ENCODE data around the gene ZMYND8. TPM values are rescaled to one million over a fixed set of nuclear protein-coding genes. Genes with fewer than 3 reads are reported as not detected.

Gene ZMYND8
- polyA plus RNA-seq, 3 donors, result 1.4 to 13.8 (median 5.8) TPM

GRCh38 chr20:47281376-47281775 lies 75.1 kb downstream of the ZMYND8 start:
- H3K4me2 ChIP-seq (replicated peaks; ENCODE audit: extremely low read depth, low read length, poor library complexity, severe bottlenecking), result no peak overlapping the region
- H2AFZ ChIP-seq (ENCODE audit: insufficient read depth, low read depth, low read length, poor library complexity, severe bottlenecking), result no peak overlapping the region
- no peaks in the 10 kb centered on the region for H4K20me1 ChIP-seq (ENCODE audit: insufficient read depth, low read length)
- no peaks in the 10 kb centered on the region for H3K79me2 ChIP-seq (ENCODE audit: insufficient read depth, low read length)
- no peaks in the 10 kb centered on the region for H3K9me3 ChIP-seq (replicated peaks in 1 of 2; ENCODE audit: control insufficient read depth in 1 of 2, insufficient read depth in 1 of 2, low read length in 2 of 2)
- H3K36me3 Mint-ChIP-seq, result peaks cover 81 to 94% of the 10 kb centered on the region in 2 donors
- no peaks in the 10 kb centered on the region for H3K27me3 ChIP-seq (ENCODE audit: control insufficient read depth in 2 of 2, insufficient read depth in 2 of 2, low read length in 2 of 2)
- peaks cover 0 to 2% (median 1%) of the 10 kb centered on the region in 3 donors for H3K27me3 Mint-ChIP-seq (ENCODE audit: low read depth in 3 of 3)
- H3K4me1 ChIP-seq (ENCODE audit: control insufficient read depth in 1 of 2, insufficient read depth in 2 of 2, low read length in 2 of 2), result no peaks in the 10 kb centered on the region
- intact Hi-C loops (cut with micrococcal nuclease), result no loop called here
- no peaks in the 10 kb centered on the region for H3K9me3 Mint-ChIP-seq
- peaks cover 87 to 95% of the 10 kb centered on the region in 2 donors for H3K36me3 ChIP-seq (replicated peaks in 1 of 2; ENCODE audit: control insufficient read depth in 1 of 2, insufficient read depth in 2 of 2, low read length in 2 of 2)
- DNase-seq, result no peak
- no peak overlapping the region for H3K9ac ChIP-seq (ENCODE audit: insufficient read depth, low read length, poor library complexity, severe bottlenecking)
- no peak overlapping the region for H3K27ac ChIP-seq (ENCODE audit: low read depth in 1 of 2, low read length in 2 of 2)
- H3K4me1 Mint-ChIP-seq, result no peaks in the 10 kb centered on the region
- no peak overlapping the region for H3K4me3 Mint-ChIP-seq
- H3K27ac Mint-ChIP-seq, result peak overlapping the region in 2 of 7 donors; percentile 32 to 43
- WGBS (ENCODE audit: insufficient coverage), result no CpG with 5 or more reads among the region's 4 CpGs
- no peak for TF ChIP-seq CTCF (IDR thresholded peaks at IDR 0.05)
- H3K4me3 ChIP-seq (replicated peaks in 1 of 3; ENCODE audit: low read depth in 2 of 3, low read length in 3 of 3), result no peak overlapping the region

DNA sequence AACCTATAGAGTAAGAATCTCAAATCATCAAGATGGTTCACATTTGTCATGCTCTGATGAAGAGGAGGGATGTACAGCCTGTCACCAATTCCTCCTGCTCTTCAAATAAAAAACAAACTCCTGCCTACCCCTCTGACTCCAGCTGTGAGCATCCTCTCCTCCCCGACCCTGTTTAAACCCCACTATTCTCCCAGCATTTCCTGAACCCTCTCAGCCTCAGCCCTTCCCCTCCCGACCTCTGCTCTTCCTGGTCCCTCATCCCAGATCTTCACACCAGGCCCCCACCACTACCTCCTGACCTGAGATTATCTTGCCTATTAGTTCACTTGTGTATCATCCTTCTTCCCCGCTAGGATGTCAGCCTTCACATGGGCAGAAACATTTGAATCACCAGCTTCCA lies 75.8 kb downstream of the ZMYND8 start:
- Histone ChIP-seq H2AFZ (ENCODE audit: insufficient read depth, low read depth, low read length, poor library complexity, severe bottlenecking) (no peak overlapping the region), H3K27ac (ENCODE audit: low read depth in 1 of 2, low read length in 2 of 2) (no peak overlapping the region), H3K9me3 (replicated peaks in 1 of 2; ENCODE audit: control insufficient read depth in 1 of 2, insufficient read depth in 1 of 2, low read length in 2 of 2) (no peaks in the 10 kb centered on the region), H4K20me1 (ENCODE audit: insufficient read depth, low read length) (no peaks in the 10 kb centered on the region), H3K4me1 (ENCODE audit: control insufficient read depth in 1 of 2, insufficient read depth in 2 of 2, low read length in 2 of 2) (no peaks in the 10 kb centered on the region), H3K4me3 (replicated peaks in 1 of 3; ENCODE audit: low read depth in 2 of 3, low read length in 3 of 3) (no peak overlapping the region), H3K79me2 (ENCODE audit: insufficient read depth, low read length) (no peaks in the 10 kb centered on the region), H3K4me2 (replicated peaks; ENCODE audit: extremely low read depth, low read length, poor library complexity, severe bottlenecking) (no peak overlapping the region), H3K36me3 (replicated peaks in 1 of 2; ENCODE audit: control insufficient read depth in 1 of 2, insufficient read depth in 2 of 2, low read length in 2 of 2) (peaks cover 89 to 98% of the 10 kb centered on the region in 2 donors), H3K27me3 (ENCODE audit: control insufficient read depth in 2 of 2, insufficient read depth in 2 of 2, low read length in 2 of 2) (no peaks in the 10 kb centered on the region), H3K9ac (ENCODE audit: insufficient read depth, low read length, poor library complexity, severe bottlenecking) (no peak overlapping the region)
- TF ChIP-seq CTCF (IDR thresholded peaks at IDR 0.05), result no peak
- WGBS (ENCODE audit: insufficient coverage), result 89% methylated on average over 2 of the region's 3 CpGs
- peak overlapping the region in 3 of 7 donors; percentile 39 to 58 (median 42) for H3K27ac Mint-ChIP-seq
- H3K4me1 Mint-ChIP-seq, result no peaks in the 10 kb centered on the region
- intact Hi-C loops (cut with micrococcal nuclease), result no loop called here
- H3K36me3 Mint-ChIP-seq, result peaks cover 88 to 97% of the 10 kb centered on the region in 2 donors
- H3K27me3 Mint-ChIP-seq (ENCODE audit: low read depth in 3 of 3), result peaks cover 0 to 2% (median 1%) of the 10 kb centered on the region in 3 donors
- no peak overlapping the region for H3K4me3 Mint-ChIP-seq
- DNase-seq, result no peak
- no peaks in the 10 kb centered on the region for H3K9me3 Mint-ChIP-seq

Measured in CD14-positive monocyte (primary cell).